HTERT RPE-1 (cell line): ENCODE data around the gene RNF7.
"Not testable (repeated sequence)": the region's sequence is repeated elsewhere in the genome, so short reads cannot be mapped to it uniquely, and the experiment has no call there.

Experiments used
- in situ Hi-C: fragments of 300-500 bp; cut with MboI; formaldehyde crosslinking; loops from 4 replicates; pipeline ENCODE4 v1.14.3; 2020; ENCODE audit warnings: low sequenced_read_pairs

The RNF7 gene

GRCh38 chr3:141777957-141778813, 40.1 kb downstream of the RNF7 start:
- in situ Hi-C loops = no loop called here

- in situ Hi-C loops = no loop called here
These were observed 41.6 kb downstream of the RNF7 start for GRCh38 chr3:141779667-141780066.

DNA sequence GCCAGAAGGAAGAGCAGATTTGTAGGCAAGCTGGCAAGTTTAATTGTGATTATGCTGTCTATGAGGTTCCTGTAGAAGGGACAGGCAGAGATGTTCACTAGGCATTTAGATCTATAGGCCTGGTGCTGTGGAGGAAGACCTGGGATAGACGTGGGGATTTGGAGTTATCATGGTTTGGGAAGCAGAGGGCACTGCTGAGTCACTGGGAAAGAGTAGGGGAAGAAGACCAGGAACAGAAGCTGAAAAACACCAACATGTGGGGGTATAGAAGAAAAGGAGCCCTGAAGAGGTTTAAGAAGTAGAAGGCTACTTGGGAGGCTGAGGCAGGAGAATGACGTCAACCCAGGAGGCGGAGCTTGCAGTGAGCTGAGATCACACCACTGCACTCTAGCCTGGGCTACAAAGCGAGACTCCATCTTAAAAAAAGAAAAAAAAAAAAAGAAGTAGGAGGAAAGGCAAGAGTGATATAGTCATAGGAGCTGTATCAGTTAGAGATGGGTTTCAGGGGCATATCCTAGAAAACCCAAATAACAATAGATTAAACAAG, 44.4 kb downstream of the RNF7 start:
- in situ Hi-C loops = no loop called here

DNA sequence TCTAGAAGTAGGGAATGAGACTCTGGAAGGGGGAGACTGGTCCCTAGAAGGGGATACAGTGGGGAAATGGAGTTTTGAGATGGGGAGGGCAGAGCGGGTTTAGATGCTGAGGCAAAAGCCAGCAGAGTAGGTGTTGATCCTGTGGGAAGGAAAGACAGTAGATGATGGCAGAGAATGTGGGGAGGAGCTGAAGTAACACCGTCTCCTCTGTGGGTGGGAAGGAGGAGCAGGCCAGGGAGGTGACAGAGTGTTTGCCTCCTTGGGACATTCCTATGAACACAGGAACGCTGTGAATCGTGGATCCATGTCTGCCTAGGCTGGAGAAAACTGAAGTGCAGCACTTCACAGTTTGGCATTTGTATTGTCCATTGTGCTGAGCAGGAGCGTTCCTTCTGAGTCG, 45.5 kb downstream of the RNF7 start:
- in situ Hi-C loops = no loop called here

DNA sequence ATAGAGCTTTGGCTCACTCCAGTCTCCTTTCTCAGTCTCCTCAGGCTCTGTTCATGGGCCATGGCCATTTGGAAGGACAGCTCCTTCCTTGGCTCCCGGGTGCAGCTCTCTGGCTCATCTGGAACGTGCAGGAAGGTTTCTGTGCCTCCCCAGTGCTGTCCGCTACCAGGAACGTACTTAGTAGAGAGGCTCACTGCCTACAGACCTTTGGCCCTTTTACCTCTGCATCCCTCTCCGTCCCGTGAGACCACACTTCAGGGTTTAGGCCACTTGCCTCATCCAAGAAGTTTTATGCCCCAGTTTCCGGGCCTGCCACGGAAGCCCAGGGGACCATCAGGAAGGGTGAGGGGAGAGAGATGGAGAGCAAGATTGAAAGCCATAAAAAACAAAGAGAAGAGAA, 46.0 kb downstream of the RNF7 start:
- in situ Hi-C loops = no loop called here

DNA sequence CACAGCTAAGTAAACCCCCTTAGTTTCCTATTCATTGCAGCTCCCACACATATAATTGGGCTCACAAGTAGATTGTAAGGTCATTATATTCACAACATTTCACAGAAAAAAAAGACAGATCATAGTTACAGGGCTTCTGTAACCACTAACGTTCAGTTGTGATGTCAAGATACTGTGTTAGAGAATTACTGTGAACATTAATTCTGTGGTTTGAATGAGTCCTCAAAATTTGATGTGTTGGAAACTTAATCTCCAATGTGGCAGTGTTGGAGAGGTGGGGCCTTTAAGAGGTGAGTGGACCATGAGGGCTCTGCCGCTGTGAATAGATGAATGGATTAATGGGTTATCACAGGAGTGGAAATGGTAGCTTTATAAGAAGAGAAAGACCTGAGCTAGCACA, 46.4 kb downstream of the RNF7 start:
- in situ Hi-C loops = no loop called here

- in situ Hi-C loops = no loop called here
These were observed 50.1 kb downstream of the RNF7 start for GRCh38 chr3:141788149-141788548.

- in situ Hi-C loops = not testable (repeated sequence)
These were observed 50.7 kb downstream of the RNF7 start for GRCh38 chr3:141788750-141789149.

GRCh38 chr3:141789281-141789680, 51.2 kb downstream of the RNF7 start:
- in situ Hi-C loops = no loop called here

GRCh38 chr3:141790171-141790570, 52.1 kb downstream of the RNF7 start:
- in situ Hi-C loops = no loop called here

GRCh38 chr3:141792495-141792894, 54.4 kb downstream of the RNF7 start:
- in situ Hi-C loops = no loop called here

GRCh38 chr3:141793476-141794260, 55.6 kb downstream of the RNF7 start:
- in situ Hi-C loops = no loop called here

GRCh38 chr3:141795276-141795675, 57.2 kb downstream of the RNF7 start:
- in situ Hi-C loops = no loop called here

GRCh38 chr3:141795741-141796080, 57.6 kb downstream of the RNF7 start:
- in situ Hi-C loops = no loop called here

DNA sequence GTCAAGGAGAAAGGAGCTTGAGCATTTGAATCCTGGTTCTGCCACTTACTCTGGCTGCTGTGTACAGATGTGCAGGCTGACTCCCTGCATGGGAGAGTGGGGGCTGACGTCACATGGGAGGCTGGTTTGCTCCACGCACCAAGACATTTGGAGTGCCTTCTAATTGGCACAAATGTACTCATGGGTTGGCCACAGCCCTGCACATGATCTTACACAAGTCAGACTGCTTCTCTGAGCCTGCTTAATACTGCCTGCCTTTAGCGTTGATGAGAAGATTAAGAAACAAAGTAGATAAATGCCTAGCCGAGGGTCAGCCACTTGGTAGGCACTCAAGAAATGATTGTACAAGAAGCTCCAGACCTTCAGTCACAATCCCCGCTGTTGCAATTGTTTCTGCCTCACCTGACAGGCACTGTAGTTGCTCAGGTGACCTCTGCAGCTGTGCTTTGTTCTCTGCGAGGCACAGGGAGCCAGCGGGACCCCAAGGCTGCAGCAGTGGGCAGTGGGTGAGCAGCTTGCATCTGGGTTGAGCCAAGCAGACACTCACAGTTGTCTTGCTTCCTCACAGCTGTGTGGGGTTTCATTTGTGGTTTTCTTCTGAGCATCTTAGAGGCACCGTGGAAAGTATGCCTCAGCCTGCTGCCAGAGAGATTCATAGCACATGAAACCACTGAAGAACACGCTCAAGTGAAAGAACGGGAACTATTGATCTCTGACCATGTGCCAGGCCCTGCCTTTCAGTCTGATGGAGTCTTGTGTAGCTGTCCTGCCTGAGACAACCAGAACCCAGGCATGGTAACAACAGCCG, 58.2 kb downstream of the RNF7 start:
- in situ Hi-C loops = no loop called here
